ENCODE results near the gene CCSER1.
"Not testable (repeated sequence)": the region's sequence is repeated elsewhere in the genome, so short reads cannot be mapped to it uniquely, and the experiment has no call there.

DNA sequence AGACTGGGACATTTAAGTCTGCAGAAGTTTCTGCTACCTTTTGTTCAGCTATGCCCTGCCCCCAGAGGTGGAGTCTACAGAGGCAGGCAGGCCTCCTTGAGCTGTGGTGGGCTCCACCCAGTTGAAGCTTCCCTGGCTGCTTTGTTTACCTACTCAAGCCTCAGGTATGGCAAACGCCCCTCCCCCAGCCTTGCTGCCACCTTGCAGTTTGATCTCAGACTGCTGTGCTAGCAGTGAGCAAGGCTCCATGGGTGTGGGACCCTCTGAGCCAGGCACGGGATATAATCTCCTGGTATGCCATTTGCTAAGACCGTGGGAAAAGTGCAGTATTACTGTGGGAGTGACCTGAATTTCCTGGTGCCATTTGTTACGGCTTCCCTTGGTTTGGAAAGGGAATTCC is 1026.8 kb downstream of the CCSER1 start:
- TF ChIP-seq, protein P1, sequence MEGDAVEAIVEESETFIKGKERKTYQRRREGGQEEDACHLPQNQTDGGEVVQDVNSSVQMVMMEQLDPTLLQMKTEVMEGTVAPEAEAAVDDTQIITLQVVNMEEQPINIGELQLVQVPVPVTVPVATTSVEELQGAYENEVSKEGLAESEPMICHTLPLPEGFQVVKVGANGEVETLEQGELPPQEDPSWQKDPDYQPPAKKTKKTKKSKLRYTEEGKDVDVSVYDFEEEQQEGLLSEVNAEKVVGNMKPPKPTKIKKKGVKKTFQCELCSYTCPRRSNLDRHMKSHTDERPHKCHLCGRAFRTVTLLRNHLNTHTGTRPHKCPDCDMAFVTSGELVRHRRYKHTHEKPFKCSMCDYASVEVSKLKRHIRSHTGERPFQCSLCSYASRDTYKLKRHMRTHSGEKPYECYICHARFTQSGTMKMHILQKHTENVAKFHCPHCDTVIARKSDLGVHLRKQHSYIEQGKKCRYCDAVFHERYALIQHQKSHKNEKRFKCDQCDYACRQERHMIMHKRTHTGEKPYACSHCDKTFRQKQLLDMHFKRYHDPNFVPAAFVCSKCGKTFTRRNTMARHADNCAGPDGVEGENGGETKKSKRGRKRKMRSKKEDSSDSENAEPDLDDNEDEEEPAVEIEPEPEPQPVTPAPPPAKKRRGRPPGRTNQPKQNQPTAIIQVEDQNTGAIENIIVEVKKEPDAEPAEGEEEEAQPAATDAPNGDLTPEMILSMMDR (IDR thresholded peaks at IDR 0.05; ENCODE audit: poor library complexity): not testable (repeated sequence)
- not testable (repeated sequence) for TF ChIP-seq EZH2phosphoT487 (IDR thresholded peaks at IDR 0.05; ENCODE audit: low read depth, severe bottlenecking, unreplicated experiment)

All from hepatocyte (in vitro differentiated cells).